ENCODE measurements around the gene SDK2.

GRCh38 chr17:73476890-73477350, 167.3 kb downstream of the SDK2 start:
- TF ChIP-seq POLR2AphosphoS5 (IDR thresholded peaks at IDR 0.05; ENCODE audit: low read depth, low read length) (no peak), SIN3A (IDR thresholded peaks at IDR 0.05; ENCODE audit: borderline replicate concordance, insufficient read depth, low read length) (no peak), FOXP2 (optimal IDR thresholded peaks at IDR 0.05; ENCODE audit: borderline replicate concordance, extremely low read depth, extremely low read length, insufficient read depth) (no peak)
